Pancreas (tissue), 10 donors: ENCODE results near the gene EMC10. TPM values are rescaled to one million over a fixed set of nuclear protein-coding genes. Genes with fewer than 3 reads are reported as not detected.

ENCODE experiments used
- ATAC-seq, 4 donors: fragments of 200-7000 bp; cut with Tn5 transposase; one replicate each; pipeline versions ENCODE4 v1.8.0 to v1.9.1; 2020; ENCODE audit warnings: mild to moderate bottlenecking in 4 of 4, moderate library complexity in 4 of 4
- DNase-seq, 6 donors: peaks; one replicate each; pipeline ENCODE4 v3.0.0-alpha.2; 2020
- FAIRE-seq: peaks from 2 replicates; lab custom pipeline; 2012; peaks lifted over from hg19 to GRCh38; lab: Jason Lieb, UNC
- H3K27ac ChIP-seq, 4 donors: fragments of 200-600 bp; sonication (generic); 1 replicate in 3 of 4; 2 replicates in 1 of 4; pipeline versions ENCODE4 v1.5.0 to v1.8.0; 2020
- H3K27me3 ChIP-seq, 4 donors: fragments of 200-600 bp; one replicate each; pipeline ENCODE4 v1.8.0; 2021
- H3K36me3 ChIP-seq, 3 donors: fragments of 200-600 bp; sonication (generic) in 1 of 3; one replicate each; pipeline versions ENCODE4 v1.5.0 to v1.8.0; 2020 to 2021
- H3K4me1 ChIP-seq, 3 donors: fragments of 200-600 bp; one replicate each; pipeline ENCODE4 v1.8.0; 2021
- H3K4me3 ChIP-seq, 4 donors: fragments of 200-600 bp; sonication (generic) in 2 of 4; one replicate each; pipeline versions ENCODE4 v1.5.0 to v1.8.0; 2020 to 2021
- H3K9me3 ChIP-seq, 4 donors: fragments of 200-600 bp; one replicate each; pipeline ENCODE4 v1.8.0; 2021
- CTCF ChIP-seq, 4 donors: fragments of 200-600 bp; sonication (generic) in 3 of 4; IDR thresholded peaks; one replicate each; pipeline versions ENCODE4 v1.5.0 to v1.8.0; 2021; ENCODE audit warnings: antibody characterized with exemption in 4 of 4
- WGBS, 2 donors: extraction: QIAGEN DNeasy Blood & Tissue Kit; methylation state at CpG; one replicate each; pipeline ENCODE4 v1.1.7; 2013; 5-methylcytosine and 5-hydroxymethylcytosine counted together
- intact Hi-C, 3 donors: fragments of 100-400 bp; cut with DNase I; formaldehyde crosslinking; loops; one replicate each; pipeline versions ENCODE4 v1.11.1 to v1.14.2; 2022
- polyA plus RNA-seq, 2 donors: library from polyadenylated mRNA; stranded (reverse); fragments of 200-250 nt; gene quantifications; one replicate each; pipeline ENCODE4 v1.2.3, GENCODE V29; 2013
- total RNA-seq, 6 donors: library from RNA; stranded (reverse); fragmentation: NEBNext Ultra II Directional in 4 of 6; extraction: Animal tissue kit (Norgen Biotek cat#: 25700) in 4 of 6; gene quantifications; one replicate each; pipeline versions ENCODE4 v1.2.1 to v1.2.4, GENCODE V29; 2021 to 2023
- donor health status: healthy with polysubstance abuse.
- donor health status: DM: no; HTN: no; CAD: no; lungs with moderate emphysema.
- donor health status: DM: no; HTN: no; CAD: no.
- donor health status: control.
- donor health status: control.
- donor health status: Bipolar disorder and iron deficiency.
- donor health status: DM: yes; HTN: yes; CAD: no.
- donor health status: DM: no; HTN: no; CAD: no.
- donor health status: DM: no; HTN: no; CAD: no.
- donor health status: DM: yes; HTN: yes; CAD: no.

Gene EMC10
- total and polyA plus RNA-seq, 8 donors = 34.7 to 160 (median 69.9) TPM

- 51 to 73% methylated on average over 9 to 11 of the region's 11 CpGs for WGBS, 2 donors
- peak in 2 of 6 donors; percentile 12 to 70 for DNase-seq
- ATAC-seq = no peak
- FAIRE-seq = no peak
- intact Hi-C loops = no loop called here
- Histone ChIP-seq H3K4me1 (no peaks in the 10 kb centered on the region), H3K4me3 (no peak overlapping the region), H3K36me3 (no peaks in the 10 kb centered on the region), H3K27ac (no peak overlapping the region), H3K9me3 (no peaks in the 10 kb centered on the region), H3K27me3 (no peaks in the 10 kb centered on the region)
- TF ChIP-seq CTCF (IDR thresholded peaks at IDR 0.05) = no peak
Measured at GRCh38 chr19:50515168-50515561, 38.9 kb downstream of the EMC10 start.

GRCh38 chr19:50516456-50516855, 40.1 kb downstream of the EMC10 start:
- Histone ChIP-seq H3K36me3 (no peaks in the 10 kb centered on the region), H3K4me1 (no peaks in the 10 kb centered on the region), H3K27ac (no peak overlapping the region), H3K27me3 (no peaks in the 10 kb centered on the region), H3K9me3 (no peaks in the 10 kb centered on the region), H3K4me3 (no peak overlapping the region)
- ATAC-seq = no peak
- intact Hi-C loops = no loop called here
- FAIRE-seq = no peak
- DNase-seq = peak in 1 of 6 donors; percentile 21
- 34 to 36% methylated on average over 12 of the region's 12 CpGs for WGBS, 2 donors
- no peak for TF ChIP-seq CTCF (IDR thresholded peaks at IDR 0.05)

- Histone ChIP-seq H3K27me3 (no peaks in the 10 kb centered on the region), H3K36me3 (no peaks in the 10 kb centered on the region), H3K4me3 (no peak overlapping the region), H3K27ac (no peak overlapping the region), H3K4me1 (no peaks in the 10 kb centered on the region), H3K9me3 (no peaks in the 10 kb centered on the region)
- FAIRE-seq (no peak), ATAC-seq (no peak), DNase-seq (peak in 1 of 6 donors; percentile 15)
- WGBS, 2 donors = 38 to 47% methylated on average over 42 to 53 of the region's 53 CpGs
- intact Hi-C loops = no loop called here
- TF ChIP-seq CTCF (IDR thresholded peaks at IDR 0.05) = no peak
Measured at GRCh38 chr19:50516964-50517703, 40.8 kb downstream of the EMC10 start.

GRCh38 chr19:50517704-50518075, 41.4 kb downstream of the EMC10 start:
- Histone ChIP-seq H3K27me3 (no peaks in the 10 kb centered on the region), H3K27ac (no peak overlapping the region), H3K9me3 (no peaks in the 10 kb centered on the region), H3K4me3 (no peak overlapping the region), H3K36me3 (no peaks in the 10 kb centered on the region), H3K4me1 (no peaks in the 10 kb centered on the region)
- 90 to 91% methylated on average over 35 to 37 of the region's 37 CpGs for WGBS, 2 donors
- no peak for DNase-seq
- intact Hi-C loops = no loop called here
- no peak for FAIRE-seq
- no peak for ATAC-seq
- TF ChIP-seq CTCF (IDR thresholded peaks at IDR 0.05) = no peak
